Activated CD4-positive, CD25-positive, alpha-beta regulatory T cell treated with anti-CD3 and anti-CD28 coated beads, Interleukin-2, amount 50 U/mL, for 16 hours (primary cell): ENCODE data around the gene ATG16L1.

Experiments
- DNase-seq: peaks from one replicate; pipeline ENCODE4 v3.0.0-alpha.2; 2020; ENCODE audit warnings: low read depth, low spot score

The ATG16L1 gene

GRCh38 chr2:233290051-233290845 lies 38.8 kb downstream of the ATG16L1 start:
- DNase-seq = no peak

- DNase-seq = no peak
Measured at GRCh38 chr2:233295891-233296290, 44.4 kb downstream of the ATG16L1 start.

- DNase-seq = no peak
Measured at GRCh38 chr2:233297076-233297475, 45.6 kb downstream of the ATG16L1 start.

- no peak for DNase-seq
Measured at GRCh38 chr2:233300401-233300800, 48.9 kb downstream of the ATG16L1 start.

GRCh38 chr2:233301248-233301647 lies 49.8 kb downstream of the ATG16L1 start:
- no peak for DNase-seq

GRCh38 chr2:233301811-233302210 lies 50.3 kb downstream of the ATG16L1 start:
- no peak for DNase-seq

- no peak for DNase-seq
Measured at GRCh38 chr2:233303252-233303651, 51.8 kb downstream of the ATG16L1 start.

GRCh38 chr2:233307565-233307964 lies 56.1 kb downstream of the ATG16L1 start, which contains the start of gene SAG:
Gene SAG, plus strand, starts transcription at chr2:233307816. Its CDS starts 1,374 bp downstream, at chr2:233309190.
- DNase-seq = no peak

- DNase-seq = no peak
Measured at GRCh38 chr2:233311241-233311926, 59.9 kb downstream of the ATG16L1 start.

GRCh38 chr2:233312874-233313273 lies 61.4 kb downstream of the ATG16L1 start:
- DNase-seq = no peak

GRCh38 chr2:233314180-233314925 lies 62.9 kb downstream of the ATG16L1 start:
- no peak for DNase-seq

- DNase-seq = no peak
Measured at GRCh38 chr2:233317196-233317943, 65.9 kb downstream of the ATG16L1 start.

GRCh38 chr2:233319256-233319655 lies 67.8 kb downstream of the ATG16L1 start:
- no peak for DNase-seq

- no peak for DNase-seq
Measured at GRCh38 chr2:233320470-233320869, 69.0 kb downstream of the ATG16L1 start.

- DNase-seq = no peak
Measured at GRCh38 chr2:233321166-233321565, 69.7 kb downstream of the ATG16L1 start.

- no peak for DNase-seq
Measured at GRCh38 chr2:233323851-233324250, 72.4 kb downstream of the ATG16L1 start.

- no peak for DNase-seq
Measured at GRCh38 chr2:233325256-233325655, 73.8 kb downstream of the ATG16L1 start.

- no peak for DNase-seq
Measured at GRCh38 chr2:233325814-233326213, 74.3 kb downstream of the ATG16L1 start.

GRCh38 chr2:233326500-233326899 lies 75.0 kb downstream of the ATG16L1 start:
- no peak for DNase-seq

- DNase-seq = no peak
Measured at GRCh38 chr2:233328922-233329321, 77.4 kb downstream of the ATG16L1 start.

GRCh38 chr2:233329489-233330135 lies 78.1 kb downstream of the ATG16L1 start:
- no peak for DNase-seq
